IPS DF 6.9 (cell line): ENCODE results near the gene CEACAM6.
"Not testable (repeated sequence)": the region's sequence is repeated elsewhere in the genome, so short reads cannot be mapped to it uniquely, and the experiment has no call there.

Experiments used
- DNase-seq: peaks from one replicate; pipeline ENCODE4 v3.0.0-alpha.2; 2013; ENCODE audit warnings: low read depth, low spot score
- H3K27ac ChIP-seq: one replicate; pipeline ENCODE4 v1.5.1; 2013; ENCODE audit warnings: low read length, control low read depth
- H3K27me3 ChIP-seq: 2 replicates; pipeline ENCODE4 v1.6.1; 2013; ENCODE audit warnings: mild to moderate bottlenecking, low read length; ENCODE audit not compliant: control insufficient read depth, insufficient read depth
- H3K36me3 ChIP-seq: 2 replicates; pipeline ENCODE4 v1.6.1; 2013; ENCODE audit warnings: low read length; ENCODE audit not compliant: control insufficient read depth, insufficient read depth
- H3K4me1 ChIP-seq: 2 replicates; pipeline ENCODE4 v1.6.1; 2013; ENCODE audit warnings: low read length; ENCODE audit not compliant: control insufficient read depth, insufficient read depth
- H3K4me3 ChIP-seq: 2 replicates; pipeline ENCODE4 v1.5.1; 2013; ENCODE audit warnings: mild to moderate bottlenecking, low read length
- H3K9me3 ChIP-seq: 2 replicates; pipeline ENCODE4 v1.6.1; 2013; ENCODE audit warnings: low read length, inconsistent platforms; ENCODE audit not compliant: control insufficient read depth, insufficient read depth
- WGBS: extraction: QIAGEN DNeasy Blood & Tissue Kit; methylation state at CpG from one replicate; pipeline ENCODE4 v1.1.7; 2013; ENCODE audit warnings: mixed read lengths, missing lambda C conversion rate; ENCODE audit not compliant: insufficient read length, insufficient coverage; 5-methylcytosine and 5-hydroxymethylcytosine counted together

CEACAM6 gene

DNA sequence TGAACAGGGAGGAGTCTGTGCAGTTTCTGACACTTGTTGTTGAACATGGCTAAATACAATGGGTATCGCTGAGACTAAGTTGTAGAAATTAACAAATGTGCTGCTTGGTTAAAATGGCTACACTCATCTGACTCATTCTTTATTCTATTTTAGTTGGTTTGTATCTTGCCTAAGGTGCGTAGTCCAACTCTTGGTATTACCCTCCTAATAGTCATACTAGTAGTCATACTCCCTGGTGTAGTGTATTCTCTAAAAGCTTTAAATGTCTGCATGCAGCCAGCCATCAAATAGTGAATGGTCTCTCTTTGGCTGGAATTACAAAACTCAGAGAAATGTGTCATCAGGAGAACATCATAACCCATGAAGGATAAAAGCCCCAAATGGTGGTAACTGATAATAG is 16.1 kb downstream of the CEACAM6 start:
- Histone ChIP-seq H3K27ac (no peak overlapping the region), H3K4me3 (no peak overlapping the region), H3K27me3 (no peaks in the 10 kb centered on the region), H3K9me3 (no peaks in the 10 kb centered on the region), H3K4me1 (no peaks in the 10 kb centered on the region), H3K36me3 (no peaks in the 10 kb centered on the region)
- no peak for DNase-seq
- no CpG with 5 or more reads among the region's 2 CpGs for WGBS

- no peaks in the 10 kb centered on the region for H3K4me1 ChIP-seq
- no CpG with 5 or more reads among the region's 6 CpGs for WGBS
These were observed 19.2 kb downstream of the CEACAM6 start for GRCh38 chr19:41774515-41774980.

DNA sequence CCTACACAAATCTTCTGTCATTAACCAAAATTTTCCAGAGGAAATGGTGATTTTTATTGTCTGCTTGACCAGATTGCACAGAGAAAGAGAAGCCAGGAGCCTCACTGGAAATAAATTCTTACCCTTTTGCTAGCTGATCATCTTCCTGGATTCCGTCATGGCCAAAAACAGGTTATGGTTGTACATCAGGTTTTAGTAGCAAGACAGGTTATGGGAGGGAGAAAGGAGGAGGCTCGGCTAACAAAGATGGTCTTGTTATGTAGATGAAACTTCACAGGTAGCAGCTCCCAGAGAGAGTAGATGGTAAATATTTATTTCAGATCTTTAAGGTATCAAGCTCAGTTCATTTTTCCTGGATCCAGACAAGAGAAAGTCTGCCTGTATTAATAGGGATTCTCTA is 21.4 kb downstream of the CEACAM6 start:
- H3K9me3 ChIP-seq, result no peaks in the 10 kb centered on the region
- H3K4me3 ChIP-seq, result no peak overlapping the region
- no peaks in the 10 kb centered on the region for H3K36me3 ChIP-seq
- no peak overlapping the region for H3K27ac ChIP-seq
- H3K4me1 ChIP-seq, result no peaks in the 10 kb centered on the region
- DNase-seq, result no peak
- no CpG with 5 or more reads among the region's 2 CpGs for WGBS
- no peaks in the 10 kb centered on the region for H3K27me3 ChIP-seq

More at GRCh38 chr19:41774515-41774980, 19.2 kb downstream of the CEACAM6 start:
- DNase-seq, result no peak
- Histone ChIP-seq H3K27me3 (no peaks in the 10 kb centered on the region), H3K36me3 (no peaks in the 10 kb centered on the region), H3K27ac (no peak overlapping the region), H3K4me3 (no peak overlapping the region), H3K9me3 (no peaks in the 10 kb centered on the region)

DNA sequence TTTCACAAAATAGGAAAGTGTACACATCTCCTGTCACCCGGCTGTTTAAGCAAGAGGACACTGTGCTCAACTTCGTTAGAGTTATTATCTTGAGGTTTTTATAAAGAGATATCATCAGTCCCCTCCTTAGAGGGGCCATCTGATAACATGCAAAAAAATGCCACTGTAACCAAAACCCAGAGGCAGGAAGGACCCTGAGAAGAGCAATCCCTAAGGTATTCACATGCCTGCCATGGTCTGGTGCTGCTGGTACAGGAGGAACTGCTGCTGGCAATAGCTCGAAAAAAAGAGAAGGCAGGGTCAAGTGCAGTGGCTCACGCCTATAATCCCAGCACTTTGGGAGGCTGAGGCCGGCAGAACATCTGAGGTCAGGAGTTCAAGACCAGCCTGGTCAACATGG is 28.3 kb downstream of the CEACAM6 start:
- H3K27ac ChIP-seq, result no peak overlapping the region
- no CpG with 5 or more reads among the region's 5 CpGs for WGBS

GRCh38 chr19:41784312-41784711 is 29.0 kb downstream of the CEACAM6 start:
- WGBS, result no CpG with 5 or more reads among the region's 3 CpGs
- H3K27me3 ChIP-seq, result no peaks in the 10 kb centered on the region; the same call in 1 of the 2 replicates

More for the DNA sequence above, 28.3 kb downstream of the CEACAM6 start:
- H3K4me1 ChIP-seq, result no peaks in the 10 kb centered on the region
- H3K9me3 ChIP-seq, result no peaks in the 10 kb centered on the region
- H3K27me3 ChIP-seq, result no peaks in the 10 kb centered on the region; the same call in 1 of the 2 replicates
- no peak for DNase-seq
- no peaks in the 10 kb centered on the region for H3K36me3 ChIP-seq
- H3K4me3 ChIP-seq, result no peak overlapping the region

GRCh38 chr19:41784743-41785142 is 29.4 kb downstream of the CEACAM6 start:
- H3K27me3 ChIP-seq, result no peaks in the 10 kb centered on the region; the same call in 1 of the 2 replicates
- H3K9me3 ChIP-seq, result no peaks in the 10 kb centered on the region
- no CpG with 5 or more reads among the region's 4 CpGs for WGBS
- no peaks in the 10 kb centered on the region for H3K36me3 ChIP-seq
- H3K4me3 ChIP-seq, result no peak overlapping the region
- no peak overlapping the region for H3K27ac ChIP-seq
- no peak for DNase-seq
- H3K4me1 ChIP-seq, result no peaks in the 10 kb centered on the region

More at GRCh38 chr19:41784312-41784711, 29.0 kb downstream of the CEACAM6 start:
- DNase-seq, result no peak
- Histone ChIP-seq H3K4me1 (no peaks in the 10 kb centered on the region), H3K4me3 (no peak overlapping the region), H3K27ac (no peak overlapping the region), H3K36me3 (no peaks in the 10 kb centered on the region), H3K9me3 (no peaks in the 10 kb centered on the region)

GRCh38 chr19:41785653-41786052 is 30.3 kb downstream of the CEACAM6 start:
- Histone ChIP-seq H3K27me3 (no peaks in the 10 kb centered on the region; the same call in 1 of the 2 replicates), H3K9me3 (no peaks in the 10 kb centered on the region), H3K4me1 (no peaks in the 10 kb centered on the region), H3K4me3 (no peak overlapping the region; the same call in 1 of the 2 replicates), H3K36me3 (no peaks in the 10 kb centered on the region), H3K27ac (no peak overlapping the region)
- peak; percentile 93 for DNase-seq
- WGBS, result no CpG with 5 or more reads among the region's 10 CpGs

GRCh38 chr19:41787055-41787454 is 31.7 kb downstream of the CEACAM6 start:
- WGBS, result no CpG with 5 or more reads among the region's 7 CpGs
- Histone ChIP-seq H3K27ac (no peak overlapping the region), H3K27me3 (no peaks in the 10 kb centered on the region; the same call in 1 of the 2 replicates), H3K36me3 (no peaks in the 10 kb centered on the region), H3K4me3 (no peak overlapping the region), H3K9me3 (no peaks in the 10 kb centered on the region), H3K4me1 (no peaks in the 10 kb centered on the region)
- no peak for DNase-seq

- H3K27me3 ChIP-seq, DNase-seq, H3K9me3 ChIP-seq, H3K4me3 ChIP-seq, H3K4me1 ChIP-seq, H3K27ac ChIP-seq, H3K36me3 ChIP-seq: not testable (repeated sequence)
- WGBS, result no CpG with 5 or more reads among the region's 1 CpG
These were observed 33.2 kb downstream of the CEACAM6 start for GRCh38 chr19:41788518-41788917.

- not testable (repeated sequence) for H3K36me3 ChIP-seq, H3K9me3 ChIP-seq, H3K4me1 ChIP-seq, H3K27ac ChIP-seq, H3K27me3 ChIP-seq, DNase-seq, H3K4me3 ChIP-seq
- no CpG with 5 or more reads among the region's 5 CpGs for WGBS
These were observed 33.7 kb downstream of the CEACAM6 start for GRCh38 chr19:41789053-41789452.
